Measurements from ENCODE around the gene AP3B2.

AP3B2 gene

DNA sequence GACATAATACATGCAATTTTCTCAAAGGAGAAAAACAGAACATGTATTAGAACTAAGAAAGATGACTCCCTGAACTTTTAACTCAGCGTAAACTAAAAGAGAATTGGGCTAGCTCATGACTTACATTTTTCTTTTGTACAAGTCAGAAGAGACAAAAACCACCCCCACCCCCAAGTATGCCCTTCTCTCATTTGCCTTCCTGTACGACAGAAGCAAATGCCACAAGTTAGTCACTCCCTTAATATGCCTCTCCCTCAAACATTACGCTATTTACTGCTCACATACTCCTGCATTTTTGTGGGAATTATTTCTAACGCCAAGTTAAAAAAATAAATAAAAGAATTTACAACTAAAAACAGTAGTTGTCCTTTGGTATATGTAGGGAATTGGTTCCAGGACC lies 84.5 kb downstream of the AP3B2 start:
- H3K36me3 ChIP-seq (ENCODE audit: insufficient read depth, low read length): no peaks in the 10 kb centered on the region
- 89% methylated on average over 3 of the region's 4 CpGs for WGBS
- no peak overlapping the region for H3K9ac ChIP-seq (ENCODE audit: low read depth, low read length)

DNA sequence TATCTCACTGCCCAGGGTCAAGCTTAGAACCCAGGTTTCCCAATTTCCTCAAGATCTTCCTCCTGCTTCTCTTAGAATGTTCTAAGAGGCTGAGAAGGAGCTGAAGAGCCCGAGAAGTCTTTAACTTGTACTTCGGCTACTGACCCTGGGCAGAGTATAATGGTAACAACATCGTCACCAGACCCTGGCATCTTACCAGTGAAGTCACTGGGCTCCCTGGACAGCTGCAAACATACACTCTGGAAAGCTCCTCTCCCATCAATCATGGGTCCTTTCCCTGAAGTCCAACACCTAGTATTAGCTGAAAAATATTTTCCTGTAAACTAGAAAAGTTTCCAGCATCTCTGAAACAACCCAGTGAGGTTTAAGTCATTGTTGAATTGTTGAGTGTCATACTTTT lies 85.2 kb downstream of the AP3B2 start:
- H3K36me3 ChIP-seq (ENCODE audit: insufficient read depth, low read length): no peaks in the 10 kb centered on the region
- H3K9me3 ChIP-seq (ENCODE audit: insufficient read depth, low read depth, low read length): no peaks in the 10 kb centered on the region
- 95% methylated on average over 3 of the region's 3 CpGs for WGBS
- H3K27ac ChIP-seq (ENCODE audit: low read depth, low read length): no peak overlapping the region
- no peaks in the 10 kb centered on the region for H3K4me1 ChIP-seq (ENCODE audit: insufficient read depth, low read length)
- no peak overlapping the region for H3K9ac ChIP-seq (ENCODE audit: low read depth, low read length)
- H3K4me3 ChIP-seq (ENCODE audit: low read length): no peak overlapping the region
- H3K27me3 ChIP-seq (ENCODE audit: insufficient read depth, low read length): no peaks in the 10 kb centered on the region

More for the DNA sequence above, 84.5 kb downstream of the AP3B2 start:
- Histone ChIP-seq H3K9me3 (ENCODE audit: insufficient read depth, low read depth, low read length) (no peaks in the 10 kb centered on the region), H3K4me1 (ENCODE audit: insufficient read depth, low read length) (no peaks in the 10 kb centered on the region), H3K27me3 (ENCODE audit: insufficient read depth, low read length) (no peaks in the 10 kb centered on the region), H3K27ac (ENCODE audit: low read depth, low read length) (no peak overlapping the region), H3K4me3 (ENCODE audit: low read length) (no peak overlapping the region)

GRCh38 chr15:82624008-82624407 lies 85.7 kb downstream of the AP3B2 start:
- Histone ChIP-seq H3K9me3 (ENCODE audit: insufficient read depth, low read depth, low read length) (no peaks in the 10 kb centered on the region), H3K36me3 (ENCODE audit: insufficient read depth, low read length) (no peaks in the 10 kb centered on the region), H3K27ac (ENCODE audit: low read depth, low read length) (no peak overlapping the region), H3K27me3 (ENCODE audit: insufficient read depth, low read length) (no peaks in the 10 kb centered on the region), H3K4me3 (ENCODE audit: low read length) (no peak overlapping the region), H3K4me1 (ENCODE audit: insufficient read depth, low read length) (no peaks in the 10 kb centered on the region), H3K9ac (ENCODE audit: low read depth, low read length) (no peak overlapping the region)
- 89% methylated on average over 2 of the region's 2 CpGs for WGBS

DNA sequence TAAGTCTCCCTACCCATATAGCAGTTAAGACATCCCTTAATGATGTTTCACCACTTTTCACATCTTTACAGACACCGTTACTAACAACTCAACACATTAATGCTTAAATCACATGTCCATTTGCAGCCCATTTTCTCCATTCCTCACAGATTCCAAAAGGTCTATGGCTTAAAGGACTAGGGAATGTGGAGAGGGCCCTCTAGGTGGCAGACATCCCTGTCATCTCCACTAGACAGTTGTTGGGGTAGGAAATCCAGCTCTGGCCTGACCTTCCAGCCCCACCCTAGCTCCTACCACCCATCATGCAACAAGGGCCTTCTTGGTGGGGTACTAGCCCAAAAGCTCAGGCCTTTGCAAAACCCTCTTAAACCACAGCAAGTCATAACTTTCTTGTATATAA lies 87.7 kb downstream of the AP3B2 start:
- Histone ChIP-seq H3K9me3 (ENCODE audit: insufficient read depth, low read depth, low read length) (no peaks in the 10 kb centered on the region), H3K27ac (ENCODE audit: low read depth, low read length) (no peak overlapping the region), H3K9ac (ENCODE audit: low read depth, low read length) (no peak overlapping the region), H3K27me3 (ENCODE audit: insufficient read depth, low read length) (no peaks in the 10 kb centered on the region), H3K4me3 (ENCODE audit: low read length) (no peak overlapping the region), H3K4me1 (ENCODE audit: insufficient read depth, low read length) (no peaks in the 10 kb centered on the region), H3K36me3 (ENCODE audit: insufficient read depth, low read length) (no peaks in the 10 kb centered on the region)
- WGBS: 61% methylated on average over 1 of the region's 1 CpG

DNA sequence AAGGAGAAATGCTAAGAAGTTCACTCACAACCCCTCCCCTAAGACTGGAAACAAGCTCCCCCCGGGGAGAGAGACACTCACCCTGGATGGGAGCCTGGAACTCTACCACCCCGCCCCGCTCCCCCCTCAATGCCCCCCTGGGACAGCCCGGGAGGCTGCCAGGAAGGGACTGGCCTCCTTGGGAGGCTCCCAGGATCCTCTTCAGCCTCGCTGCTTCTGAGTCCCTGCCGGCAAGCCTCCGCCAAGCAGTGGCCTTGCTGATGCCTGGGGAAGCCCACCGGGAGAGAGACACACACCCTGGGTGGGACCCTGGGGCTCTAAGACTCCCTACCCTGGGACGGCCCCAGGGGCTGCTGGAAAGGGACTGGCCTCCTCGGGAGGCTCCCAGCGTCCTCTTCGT lies 95.9 kb downstream of the AP3B2 start:
- 76% methylated on average over 12 of the region's 12 CpGs for WGBS
- no peak overlapping the region for H3K27ac ChIP-seq (ENCODE audit: low read depth, low read length)
- H3K4me1 ChIP-seq (ENCODE audit: insufficient read depth, low read length): no peaks in the 10 kb centered on the region
- no peak overlapping the region for H3K4me3 ChIP-seq (ENCODE audit: low read length)
- H3K9me3 ChIP-seq (ENCODE audit: insufficient read depth, low read depth, low read length): no peaks in the 10 kb centered on the region
- no peak overlapping the region for H3K9ac ChIP-seq (ENCODE audit: low read depth, low read length)
- H3K36me3 ChIP-seq (ENCODE audit: insufficient read depth, low read length): no peaks in the 10 kb centered on the region
- H3K27me3 ChIP-seq (ENCODE audit: insufficient read depth, low read length): no peaks in the 10 kb centered on the region; the same call in 1 of the 2 replicates

DNA sequence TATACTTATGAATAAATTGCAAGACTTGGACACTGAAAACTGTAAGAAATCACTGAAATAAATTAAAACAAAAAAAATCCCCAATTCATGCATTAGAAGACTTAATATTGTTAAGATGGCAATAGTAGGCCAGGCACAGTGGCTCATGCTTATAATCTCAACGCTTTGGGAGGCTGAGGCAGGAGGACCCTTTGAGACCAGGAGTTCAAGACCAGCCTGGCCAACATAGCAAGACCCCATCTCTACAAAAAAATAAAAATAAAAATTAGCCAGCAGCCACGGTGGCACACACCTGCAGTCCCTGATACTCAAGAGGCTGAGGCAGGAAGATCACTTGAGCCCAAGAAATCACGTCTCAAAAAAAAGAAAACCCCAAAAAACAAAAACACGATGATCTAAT lies 98.3 kb downstream of the AP3B2 start:
- Histone ChIP-seq H3K4me3 (ENCODE audit: low read length) (no peak overlapping the region), H3K27me3 (ENCODE audit: insufficient read depth, low read length) (no peaks in the 10 kb centered on the region; the same call in 1 of the 2 replicates), H3K4me1 (ENCODE audit: insufficient read depth, low read length) (no peaks in the 10 kb centered on the region), H3K27ac (ENCODE audit: low read depth, low read length) (no peak overlapping the region), H3K9me3 (ENCODE audit: insufficient read depth, low read depth, low read length) (no peaks in the 10 kb centered on the region), H3K36me3 (ENCODE audit: insufficient read depth, low read length) (no peaks in the 10 kb centered on the region), H3K9ac (ENCODE audit: low read depth, low read length) (no peak overlapping the region)
- WGBS: 92% methylated on average over 4 of the region's 4 CpGs
